Fibroblast of skin of right biceps (primary cell): ENCODE measurements around the gene GRID1.

ENCODE experiments used
- DNase-seq: peaks from one replicate; pipeline ENCODE4 v3.0.0-alpha.2; 2013

GRID1 gene

DNA sequence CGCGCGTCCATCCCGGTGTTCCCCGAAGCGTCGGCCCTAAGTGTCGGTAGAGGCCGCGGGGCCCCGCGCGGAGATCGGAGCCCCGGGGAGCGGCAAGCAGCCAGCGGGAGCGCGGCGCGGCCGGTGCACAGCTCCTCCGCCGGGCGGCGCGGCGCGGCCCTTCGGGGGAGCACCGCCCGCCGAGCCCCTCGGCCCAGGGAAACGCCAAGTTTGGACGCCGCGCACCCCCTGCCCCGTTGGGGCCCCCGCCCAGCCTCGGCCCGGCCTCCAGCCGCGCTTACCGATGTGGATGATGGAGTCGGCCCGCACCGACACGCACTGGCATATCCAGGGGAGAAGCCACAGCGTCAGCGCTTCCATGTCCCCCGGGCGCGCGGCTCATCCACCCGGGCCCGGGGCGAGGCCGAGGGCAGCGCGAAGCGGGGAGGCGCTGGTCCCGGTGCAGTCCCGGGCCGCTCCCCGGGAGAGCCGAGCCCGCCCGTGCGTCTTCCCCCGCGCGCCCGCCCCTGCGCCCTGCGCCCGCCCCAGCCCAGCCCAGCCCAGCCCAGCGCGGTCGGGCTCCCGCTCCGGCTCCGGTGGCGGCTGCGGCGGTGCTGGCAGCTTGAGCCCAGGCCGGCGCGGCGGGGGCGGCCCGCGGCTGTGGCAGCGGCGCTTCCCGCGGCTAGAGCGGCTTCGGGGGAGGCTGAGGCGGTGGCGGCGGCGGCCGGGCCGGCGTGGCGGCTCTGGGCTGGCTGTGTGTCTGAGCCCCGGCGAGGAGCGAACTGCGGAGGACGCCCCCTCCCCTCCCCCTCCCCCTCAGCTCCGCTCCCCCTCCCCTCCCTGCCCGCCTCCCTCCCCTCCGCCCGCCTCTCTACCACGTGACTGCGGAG is at the start of gene GRID1:
Gene GRID1 (minus strand): TSS at position 763 of the 869 bp plus-strand sequence.
- DNase-seq = no peak

DNA sequence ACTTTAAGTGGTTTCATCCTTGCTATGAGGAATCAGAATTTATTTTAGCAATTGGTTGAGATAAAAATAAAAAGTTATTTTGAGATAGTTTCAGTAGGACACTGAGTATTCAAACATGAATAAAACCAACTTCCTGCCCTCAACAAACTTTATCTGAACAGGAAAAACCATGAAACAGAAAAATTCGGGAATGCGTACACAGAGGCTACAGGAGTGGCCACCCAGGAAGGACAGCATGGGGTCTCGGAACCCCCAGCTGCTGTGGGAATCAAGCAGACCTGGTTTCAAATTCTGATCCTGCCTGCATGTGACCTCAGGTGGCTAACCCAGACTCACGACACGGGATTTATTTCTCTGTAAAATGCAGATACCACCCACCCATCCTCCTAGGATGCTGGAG is 49.0 kb upstream of the GRID1 start:
- DNase-seq = no peak

DNA sequence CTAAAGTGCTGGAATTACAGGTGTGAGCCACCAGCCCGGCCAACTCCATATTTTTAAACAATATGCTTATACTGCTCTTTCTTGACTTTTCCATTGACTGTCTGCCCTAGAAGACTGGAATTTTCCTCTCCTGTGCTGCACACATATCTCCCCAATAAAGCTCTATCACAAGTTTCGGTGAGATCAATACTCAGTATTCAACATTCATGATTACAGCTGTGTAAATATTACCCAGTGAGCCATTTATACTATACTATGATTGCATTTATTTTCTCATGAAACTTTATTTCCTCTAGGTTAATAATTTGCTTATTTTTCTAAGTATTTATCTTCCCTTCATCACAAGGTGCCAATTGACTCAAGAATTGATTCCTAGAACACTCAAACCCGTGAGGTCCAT is 48.5 kb upstream of the GRID1 start:
- no peak for DNase-seq

DNA sequence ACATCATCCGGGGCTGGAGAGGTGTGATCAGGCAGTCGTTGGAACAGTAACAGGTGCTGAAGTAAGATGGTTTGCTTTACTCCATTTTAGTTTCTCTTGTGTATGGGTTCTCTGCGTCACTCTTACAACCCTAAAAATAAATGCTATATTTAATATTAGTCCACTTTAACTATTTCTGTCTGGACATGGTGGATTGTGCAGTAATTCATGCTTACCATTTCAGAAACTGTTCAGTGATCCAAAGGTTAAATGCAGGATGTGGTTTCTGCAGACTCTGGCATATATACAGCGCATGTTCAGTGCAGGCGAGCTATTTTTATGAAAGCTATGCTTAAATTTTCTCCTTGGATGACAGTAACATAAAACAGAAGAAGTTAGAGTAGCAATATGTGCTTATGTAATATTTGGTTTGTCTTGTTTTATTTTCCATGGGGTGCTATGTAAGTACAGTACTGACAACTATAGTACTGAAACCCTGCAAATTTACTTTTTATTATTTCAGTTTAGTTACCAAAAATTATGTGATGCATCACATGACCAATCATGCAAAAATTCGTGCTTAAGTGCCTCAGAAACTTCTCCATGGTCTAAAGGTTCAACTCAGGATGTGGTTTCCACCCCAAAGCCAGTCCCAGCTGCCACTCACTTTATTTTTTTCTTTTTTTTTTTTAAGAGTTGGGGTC is 46.6 kb upstream of the GRID1 start:
- DNase-seq = peak; percentile 70

DNA sequence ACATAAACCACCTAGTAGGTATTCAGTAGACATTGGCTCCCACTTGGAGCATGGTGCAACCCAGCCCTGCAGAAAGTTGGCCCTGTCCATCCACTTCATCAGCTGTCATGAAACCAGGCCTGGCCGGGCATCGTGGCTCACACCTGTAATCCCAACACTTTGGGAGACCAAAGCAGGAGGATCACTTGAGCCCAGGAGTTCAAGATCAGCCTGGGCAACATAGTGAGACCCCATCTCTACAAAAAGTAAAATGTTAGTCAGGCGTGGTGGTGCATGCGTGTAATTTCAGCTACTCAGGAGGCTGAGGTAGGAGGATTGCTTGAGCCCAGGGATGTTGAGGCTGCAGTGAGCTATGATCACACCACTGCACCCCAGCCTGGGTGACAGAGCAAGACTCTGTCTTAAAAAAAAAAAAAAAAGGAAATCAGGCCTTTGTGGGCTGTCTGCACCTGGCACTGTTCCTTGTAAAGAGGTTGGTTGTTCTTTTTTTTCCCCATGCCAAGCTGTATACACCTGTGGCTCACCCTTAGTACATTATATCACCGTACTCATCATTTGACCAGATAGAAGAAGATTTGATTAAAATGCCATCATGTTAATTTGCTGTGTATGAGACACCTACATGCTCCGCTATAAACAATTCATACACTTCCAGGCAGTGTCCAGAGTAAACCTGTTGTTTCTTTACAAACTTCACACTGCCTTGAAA is 45.4 kb upstream of the GRID1 start:
- no peak for DNase-seq

DNA sequence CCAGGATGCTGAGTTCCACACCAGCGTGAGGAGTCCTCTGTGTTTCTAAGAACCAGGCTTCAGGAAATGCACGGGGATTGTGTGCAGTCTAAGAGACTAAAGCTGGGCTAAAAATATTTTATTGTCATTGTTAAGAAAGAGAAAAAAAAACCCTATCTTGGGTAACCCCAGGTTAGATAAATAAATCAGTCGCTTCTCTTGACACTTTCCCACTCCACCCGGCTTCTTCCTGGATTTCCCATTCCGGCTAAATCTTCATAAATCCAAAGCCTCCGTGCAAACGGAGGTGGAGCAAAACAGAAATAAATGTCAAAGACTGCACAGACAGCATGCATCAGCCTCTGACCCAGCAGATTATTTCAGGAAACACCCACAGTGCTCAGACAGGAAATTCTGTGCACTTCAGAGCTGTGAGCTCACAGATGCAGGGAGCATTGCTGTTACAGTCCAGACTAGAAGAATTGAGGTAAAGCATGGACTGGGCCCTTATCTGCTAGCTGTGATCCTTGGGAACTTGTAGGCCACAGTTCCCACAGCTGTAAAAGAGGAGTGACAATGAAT is 44.8 kb upstream of the GRID1 start:
- peak; percentile 85 for DNase-seq

DNA sequence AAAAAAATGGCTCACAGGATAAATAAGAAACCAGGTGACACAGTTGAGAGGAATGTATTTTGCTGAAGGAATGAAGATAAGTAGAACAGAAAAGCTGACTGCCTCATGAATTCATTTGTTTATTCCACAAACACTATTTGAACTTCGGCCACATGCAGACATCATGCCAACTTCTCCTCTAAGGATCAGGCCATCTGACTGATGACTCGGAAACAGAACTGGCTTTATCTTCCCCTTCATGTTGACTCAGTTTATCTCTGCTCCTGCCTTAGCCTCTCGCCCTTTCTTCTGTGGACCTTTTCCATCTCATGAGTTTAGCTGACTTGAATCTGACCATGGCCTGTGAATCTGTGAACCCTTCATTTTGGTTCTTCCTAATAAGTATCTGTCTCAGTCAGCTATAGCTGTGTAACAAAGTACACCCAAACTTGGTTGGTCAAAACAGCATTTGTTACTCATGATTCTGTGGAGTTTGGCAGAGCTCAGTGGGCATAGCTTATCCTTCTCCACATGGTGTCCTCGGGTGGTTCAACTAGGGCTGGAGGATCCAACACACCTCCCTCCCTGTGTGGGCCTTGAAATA is 44.0 kb upstream of the GRID1 start:
- DNase-seq = peak; percentile 81

DNA sequence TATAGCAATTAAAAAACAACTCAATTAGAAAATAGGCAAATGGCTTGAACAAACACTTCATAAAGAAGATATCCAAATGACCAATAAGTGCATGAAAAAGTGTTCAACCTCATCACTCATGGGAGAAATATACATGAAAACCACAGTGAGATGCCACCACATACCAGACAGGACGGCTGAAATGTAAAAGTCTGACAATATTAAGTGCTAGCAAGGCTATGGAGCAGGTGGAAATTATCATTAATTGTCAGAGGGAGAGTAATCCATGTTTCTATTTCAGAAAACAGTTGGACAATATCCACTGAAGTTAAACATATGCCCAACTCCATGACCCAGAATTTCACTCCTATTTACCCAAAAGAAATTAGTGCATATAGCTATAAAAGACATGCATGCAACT is 42.6 kb upstream of the GRID1 start:
- no peak for DNase-seq

DNA sequence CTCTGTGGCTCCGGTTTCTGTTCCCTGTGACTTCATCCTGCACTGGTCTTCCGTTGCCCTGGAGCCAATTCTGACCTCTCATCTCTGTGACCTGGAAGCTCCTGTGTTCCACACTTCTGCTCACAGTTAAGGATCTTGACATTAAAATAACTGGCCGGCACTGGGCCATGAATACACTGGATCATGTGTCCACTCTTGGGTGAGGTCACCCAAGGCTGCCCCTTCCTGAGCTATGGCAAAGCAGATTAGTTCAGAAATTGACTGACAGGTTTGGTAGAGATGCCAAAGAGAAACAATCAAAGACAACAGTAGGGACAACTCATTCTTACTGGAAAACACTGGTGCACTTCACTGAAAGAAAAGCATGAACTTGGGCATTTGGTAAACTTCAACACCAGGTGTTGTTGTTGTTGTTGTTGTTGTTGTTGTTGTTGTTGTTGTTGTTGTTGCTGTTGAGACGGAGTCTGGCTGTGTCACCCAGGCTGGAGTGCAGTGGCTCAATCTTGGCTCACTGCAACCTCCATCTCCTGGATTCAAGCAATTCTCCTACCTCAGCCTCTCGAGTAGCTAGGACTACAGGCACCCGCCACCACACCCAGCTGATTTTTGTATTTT is 36.7 kb upstream of the GRID1 start:
- no peak for DNase-seq

DNA sequence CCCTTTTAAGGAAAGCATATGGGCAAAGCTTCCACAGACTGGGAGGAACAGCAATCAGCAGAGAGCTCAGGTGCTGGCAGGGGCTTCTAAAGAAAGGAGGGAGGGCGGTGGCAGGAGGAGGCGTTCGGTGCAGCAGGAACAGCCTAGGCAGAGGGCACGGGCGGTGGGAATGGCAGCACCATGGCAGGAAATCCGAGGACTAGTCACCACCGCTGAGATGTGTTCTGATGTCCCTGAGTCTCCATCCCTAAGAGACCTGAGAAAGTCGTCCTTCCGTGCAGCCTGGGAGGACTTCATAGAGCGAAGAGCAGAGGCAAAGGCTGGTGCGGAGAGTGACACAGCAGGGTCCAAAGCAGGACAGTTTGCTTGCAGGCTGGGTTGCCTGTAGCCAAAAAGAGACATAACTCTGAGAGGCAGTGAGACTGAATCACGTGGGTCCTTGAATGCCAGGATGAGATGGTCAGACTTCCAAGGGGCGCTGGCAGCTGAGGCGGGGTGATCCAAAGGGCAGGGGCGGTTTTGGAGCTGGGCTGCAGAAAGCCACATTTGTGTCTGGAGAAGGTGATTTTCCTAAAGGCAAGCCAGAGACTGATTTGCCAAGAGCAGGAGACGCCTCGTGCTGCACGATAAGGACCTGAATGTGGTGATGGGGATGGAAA is 35.8 kb upstream of the GRID1 start:
- no peak for DNase-seq

DNA sequence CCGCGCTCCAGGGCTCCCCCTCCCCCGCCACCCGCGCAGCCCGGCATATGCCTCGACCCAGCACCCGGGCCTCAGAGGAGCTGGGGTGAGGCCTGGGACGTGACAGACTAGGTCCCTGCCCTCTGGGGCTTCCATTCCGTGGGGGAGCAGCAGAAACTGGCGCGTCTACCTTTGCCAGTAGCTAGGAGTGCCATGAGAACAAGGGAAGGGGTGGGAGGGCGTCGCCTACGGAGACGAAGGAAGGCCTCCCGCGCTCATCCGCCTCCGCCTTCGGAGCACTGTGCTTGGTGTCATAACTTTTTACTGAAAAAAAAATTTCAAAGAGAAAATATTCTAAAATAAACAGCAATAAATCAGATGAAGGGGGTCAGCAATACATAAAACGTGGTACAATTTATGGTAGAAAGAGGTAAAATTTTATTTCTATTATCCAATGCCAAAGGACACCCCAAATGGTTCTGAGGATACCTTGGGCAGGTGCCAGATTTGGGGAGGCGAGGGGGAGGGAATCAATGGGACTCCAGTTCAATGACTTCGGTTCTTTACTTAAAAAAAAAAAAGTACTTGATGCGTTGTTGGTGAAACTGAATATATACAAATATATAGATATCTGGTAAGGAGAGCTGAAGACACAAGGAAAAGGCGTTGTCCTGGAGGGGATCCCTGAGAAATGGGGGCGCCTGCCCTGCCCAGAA is 35.1 kb upstream of the GRID1 start:
- no peak for DNase-seq

DNA sequence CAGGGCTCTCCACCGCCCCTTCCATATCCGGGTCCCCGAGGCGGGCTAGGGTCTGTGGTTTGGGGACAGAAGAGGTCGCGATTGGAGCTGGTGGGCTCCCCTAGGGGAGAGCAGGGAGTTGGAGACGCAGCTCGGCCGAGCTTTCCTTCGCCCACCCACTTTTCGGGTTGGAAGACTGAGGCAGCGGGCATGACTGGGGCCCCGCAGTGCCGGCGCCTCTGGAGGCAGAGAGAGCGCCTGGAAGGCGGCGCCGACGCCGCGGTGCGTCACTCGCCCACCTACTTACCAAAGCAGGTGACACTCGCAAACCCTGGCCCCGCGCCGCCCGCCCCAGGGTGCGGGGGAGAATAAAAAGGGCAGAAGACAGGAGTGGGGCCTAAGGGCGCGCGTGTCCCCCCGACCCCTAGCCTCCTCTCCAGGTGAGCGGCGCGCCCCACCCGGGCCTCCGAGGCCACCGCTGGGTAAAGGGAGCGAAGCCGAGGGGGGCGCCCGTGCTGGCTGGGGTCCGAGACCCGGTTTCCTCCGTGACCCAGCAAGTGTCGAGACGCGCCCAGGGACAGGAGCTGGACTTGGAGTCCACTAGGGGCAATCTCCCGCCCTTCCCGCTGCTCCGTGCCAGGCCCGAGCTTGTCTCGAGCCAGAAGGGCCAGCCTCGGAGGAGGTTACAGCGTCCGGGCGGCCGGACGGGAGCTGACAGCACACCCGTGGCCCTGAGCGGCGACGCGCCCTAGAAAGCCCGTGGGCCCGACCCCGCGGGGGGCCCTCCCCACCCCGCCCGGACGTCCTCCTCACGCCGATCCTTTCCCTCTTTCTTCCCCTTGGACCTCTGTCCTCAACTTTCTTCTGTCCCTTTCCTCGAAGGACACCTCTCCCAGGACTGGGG is 34.4 kb upstream of the GRID1 start:
- DNase-seq = no peak

DNA sequence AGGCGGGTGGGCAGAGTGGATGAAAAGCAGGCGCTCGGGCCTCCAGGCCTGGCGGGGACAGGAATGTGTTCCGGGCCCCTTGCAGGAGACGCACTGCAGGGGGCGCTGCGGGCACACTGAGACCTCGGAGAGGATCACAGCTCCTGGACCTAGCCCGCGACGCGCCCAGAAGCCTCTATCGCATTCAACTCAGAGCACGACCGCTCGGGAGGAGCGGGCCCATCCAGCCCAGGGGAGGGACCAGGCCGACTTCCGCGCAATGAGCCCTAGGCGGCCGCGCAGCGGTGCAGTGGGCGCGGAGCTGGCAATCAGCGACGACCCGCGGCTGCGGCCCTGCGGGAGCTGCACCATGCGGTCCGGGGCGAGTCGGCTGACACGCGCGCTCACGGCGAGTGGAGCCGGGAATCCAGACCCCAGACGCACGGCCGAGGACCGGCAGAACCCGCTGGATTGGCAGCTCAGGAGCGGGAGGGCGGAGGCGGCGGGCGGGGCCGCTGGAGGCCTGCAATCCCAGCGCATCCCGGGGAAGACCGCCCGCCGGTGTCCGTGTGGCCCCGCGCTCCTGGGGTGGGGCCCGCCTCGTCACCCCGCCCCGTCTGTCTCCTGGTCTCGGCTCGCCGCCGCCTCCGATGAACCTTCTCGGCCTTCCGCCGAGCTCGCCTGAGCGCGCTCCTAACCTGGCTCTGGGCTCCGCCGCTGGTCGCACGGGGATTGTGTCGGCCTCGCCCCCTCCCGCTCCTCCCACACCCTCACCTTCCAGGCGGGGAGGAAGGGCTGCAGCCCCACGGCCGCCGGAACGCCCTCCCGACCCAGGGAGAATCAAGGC is 33.5 kb upstream of the GRID1 start:
- DNase-seq = peak; percentile 96

DNA sequence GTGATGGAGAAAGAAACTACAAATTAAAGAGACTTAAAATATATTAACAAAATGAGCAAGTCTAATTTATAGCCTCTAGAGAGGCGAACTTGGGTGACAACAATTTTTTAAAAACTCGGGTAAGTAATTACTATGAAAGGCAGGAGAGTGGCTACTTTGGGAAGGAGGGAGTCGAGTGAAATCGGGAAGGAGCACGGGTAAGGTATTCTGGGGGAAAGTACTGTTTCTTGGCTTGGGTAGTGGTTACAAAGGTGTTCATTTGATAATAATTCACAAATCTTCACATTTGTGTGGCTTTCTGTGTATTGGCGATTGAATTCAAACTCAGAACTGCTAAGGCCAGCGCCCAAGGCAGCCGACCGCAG is 32.9 kb upstream of the GRID1 start:
- DNase-seq = no peak

DNA sequence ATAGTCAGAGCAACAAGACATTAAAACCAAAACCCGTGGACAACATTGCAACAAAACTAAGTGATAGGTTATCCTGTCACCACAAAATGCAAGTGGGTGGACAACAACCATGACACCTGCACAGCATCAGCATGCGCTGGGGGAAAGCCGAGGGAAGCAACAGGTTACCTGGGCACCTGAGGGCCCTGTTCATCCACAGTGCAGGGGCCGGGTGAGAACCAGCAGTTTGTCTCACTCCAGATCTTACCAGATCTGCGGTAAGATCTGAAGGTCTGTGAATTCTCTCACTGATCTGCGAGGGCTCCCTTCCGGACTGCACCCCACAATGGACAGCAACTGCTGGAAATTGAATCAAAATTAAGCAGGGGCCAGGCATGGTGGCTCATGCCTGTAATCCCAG is 30.5 kb upstream of the GRID1 start:
- no peak for DNase-seq

DNA sequence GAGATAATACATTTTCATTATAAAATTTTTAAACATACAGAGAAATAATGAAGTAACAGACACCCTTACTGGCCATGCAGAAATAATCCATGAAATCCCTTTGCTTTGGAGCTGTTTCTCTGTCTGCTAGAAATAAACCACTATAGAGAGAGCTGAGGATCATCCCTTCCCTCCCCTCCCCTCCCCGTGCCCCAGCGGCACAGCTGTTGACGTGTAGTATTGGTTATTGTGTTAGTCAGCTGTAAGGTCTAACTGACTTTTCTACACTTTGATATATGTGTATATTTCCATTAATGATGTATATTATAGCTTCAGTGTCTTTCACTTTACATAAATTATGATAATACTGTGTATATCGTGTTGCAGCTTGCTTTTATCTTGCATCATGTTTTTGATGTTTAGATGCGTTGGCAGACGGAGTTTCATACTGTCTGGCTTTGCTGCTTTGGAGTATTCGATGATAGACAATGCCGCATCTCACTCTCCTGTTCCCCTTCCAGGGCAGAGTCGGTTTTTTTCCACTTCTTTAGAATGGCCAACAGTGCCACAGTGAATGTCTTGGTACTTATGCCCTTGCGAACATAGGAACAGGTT is 27.4 kb upstream of the GRID1 start:
- no peak for DNase-seq

DNA sequence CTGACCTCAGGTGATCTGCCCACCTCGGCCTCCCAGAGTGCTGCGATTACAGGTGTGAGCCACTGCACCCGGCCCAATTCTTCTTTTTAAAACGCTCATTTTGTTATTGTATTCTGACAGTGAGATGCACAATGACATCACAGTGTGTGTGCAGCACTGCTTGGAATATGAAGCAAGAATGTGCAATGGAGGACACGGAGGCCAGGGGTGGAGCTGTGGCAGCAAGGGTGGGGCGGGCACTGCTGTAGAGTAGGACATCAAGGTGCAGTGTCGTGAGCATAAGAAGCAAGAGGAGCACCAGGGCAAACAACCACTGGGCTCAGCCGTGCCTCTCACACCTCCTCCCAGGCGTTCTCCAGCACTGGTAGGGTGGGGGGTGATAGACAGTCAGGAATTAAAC is 26.8 kb upstream of the GRID1 start:
- no peak for DNase-seq

DNA sequence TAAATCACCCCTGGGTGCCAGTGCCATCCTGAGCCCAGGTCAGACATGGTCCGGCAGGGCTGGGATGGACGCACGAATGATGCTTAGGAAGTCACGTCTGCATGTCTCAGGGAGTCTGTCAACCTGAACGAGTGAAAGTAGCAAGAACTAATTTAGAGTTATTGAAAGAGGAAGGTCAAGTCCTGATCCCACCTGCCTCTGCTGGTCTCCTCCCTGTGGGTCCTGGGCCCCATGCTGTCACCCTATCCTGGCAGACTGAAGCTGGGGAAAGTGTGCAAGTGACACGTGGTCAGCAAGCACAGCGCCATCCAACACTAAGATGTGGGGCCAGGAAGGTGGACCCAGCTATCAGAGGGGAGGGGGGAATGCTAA is 26.1 kb upstream of the GRID1 start:
- no peak for DNase-seq
